Heart left ventricle (tissue), 16 donors: ENCODE results near the gene SIN3B. TPM values are rescaled to one million over a fixed set of nuclear protein-coding genes. Genes with fewer than 3 reads are reported as not detected.

Experiments
- ATAC-seq, 4 donors: fragments of 200-7000 bp; cut with Tn5 transposase; one replicate each; pipeline ENCODE4 v1.9.1; 2020 to 2022; ENCODE audit warnings: moderate library complexity in 4 of 4, mild to moderate bottlenecking in 3 of 4, moderate number of reproducible peaks in 1 of 4
- DNase-seq, 5 donors: peaks; one replicate each; pipeline ENCODE4 v3.0.0-alpha.2; 2020
- H3K27ac ChIP-seq, 12 donors: fragments of 200-600 bp; sonication (generic) in 4 of 12; one replicate each; pipeline versions ENCODE4 v1.5.0 to v1.8.0; 2016 to 2022; ENCODE audit warnings: mild to moderate bottlenecking in 2 of 12
- H3K27me3 ChIP-seq, 9 donors: fragments of 200-600 bp; sonication (generic) in 2 of 9; one replicate each; pipeline versions ENCODE4 v1.5.1 to v1.8.0; 2016 to 2022; ENCODE audit warnings: mild to moderate bottlenecking in 3 of 9
- H3K36me3 ChIP-seq, 9 donors: fragments of 200-600 bp; sonication (generic) in 2 of 9; one replicate each; pipeline versions ENCODE4 v1.5.0 to v1.8.0; 2018 to 2022; ENCODE audit warnings: mild to moderate bottlenecking in 2 of 9
- H3K4me1 ChIP-seq, 12 donors: fragments of 200-600 bp; sonication (generic) in 4 of 12; one replicate each; pipeline versions ENCODE4 v1.5.0 to v1.8.0; 2016 to 2022; ENCODE audit warnings: mild to moderate bottlenecking in 3 of 12
- H3K4me3 ChIP-seq, 12 donors: fragments of 200-600 bp; sonication (generic) in 4 of 12; one replicate each; pipeline versions ENCODE4 v1.5.0 to v1.8.0; 2017 to 2022; ENCODE audit warnings: mild to moderate bottlenecking in 9 of 12, moderate library complexity in 4 of 12
- H3K9me3 ChIP-seq, 12 donors: fragments of 200-600 bp; sonication (generic) in 4 of 12; one replicate each; pipeline versions ENCODE4 v1.5.0 to v1.8.0; 2016 to 2022; ENCODE audit warnings: mild to moderate bottlenecking in 1 of 12
- CTCF ChIP-seq, 12 donors: fragments of 200-600 bp; sonication (generic) in 4 of 12; IDR thresholded peaks; one replicate each; pipeline versions ENCODE4 v1.5.0 to v1.8.0; 2018 to 2022; ENCODE audit warnings: antibody characterized with exemption in 12 of 12, mild to moderate bottlenecking in 5 of 12
- POLR2A ChIP-seq, 2 donors: fragments of 450-650 bp; IDR thresholded peaks; one replicate each; pipeline ENCODE4 v1.6.1; 2017; ENCODE audit warnings: antibody characterized with exemption in 2 of 2, mild to moderate bottlenecking in 2 of 2, moderate library complexity in 2 of 2
- WGBS, 4 donors: extraction: QIAGEN DNeasy Blood & Tissue Kit in 2 of 4; methylation state at CpG; one replicate each; pipeline versions ENCODE4 v1.1.5 to v1.1.7; 2013 to 2018; 5-methylcytosine and 5-hydroxymethylcytosine counted together
- intact Hi-C, 10 donors: fragments of 100-400 bp; cut with DNase I; formaldehyde crosslinking; loops; one replicate each; pipeline versions ENCODE4 v1.11.1 to v1.14.2; 2022
- polyA plus RNA-seq, 2 donors: library from polyadenylated mRNA; stranded (reverse); fragments of 200-250 nt; gene quantifications; one replicate each; pipeline ENCODE4 v1.2.3, GENCODE V29; 2013
- total RNA-seq, 9 donors: library from RNA; depleted of rRNA in 2 of 9; stranded (reverse); fragments of >200 nt in 2 of 9; fragmentation: NEBNext Ultra II Directional in 3 of 9; extraction: Animal tissue kit (Norgen Biotek cat#: 25700) in 3 of 9; gene quantifications; one replicate each; pipeline versions ENCODE4 v1.1.0 to v1.2.4, GENCODE V29; 2016 to 2023
- donor health status: ischemic (EF 13 %, LVEDD 7.1; RV severe dilation, severe dysfunction).
- donor health status: healthy with polysubstance abuse.
- donor health status: DM: no; HTN: yes; CAD: no.
- donor health status: DM: no; HTN: no; CAD: no.
- donor health status: ischemic (EF 25% LVEDD 6.9; RV normal size, moderate dysfunction).
- donor health status: ischemic (EF 25% LVEDD 5.7; RV mildly dilated, moderate dysfunction).
- donor health status: healthy.
- donor health status: DM: yes; HTN: yes; CAD: no.
- donor health status: ischemic (EF 35%, LVEDD 5.7; RV mildly dilated, moderate dysfunction).
- donor health status: nonischemic (EF 11% LVEDD 7.7; RV severe dilation, severe dysfunction).
- donor health status: DM: yes; HTN: yes; CAD: no.
- donor health status: PGD.
- donor health status: ischemic (EF 29% LVEDD 5.4; RV normal size, mild dysfunction).
- donor health status: nonischemic (EF 23%, LVEDD 6.1; RV moderate dilation, normal function).

SIN3B gene
- total and polyA plus RNA-seq, 11 donors, result 15.2 to 36.6 (median 24.6) TPM

DNA sequence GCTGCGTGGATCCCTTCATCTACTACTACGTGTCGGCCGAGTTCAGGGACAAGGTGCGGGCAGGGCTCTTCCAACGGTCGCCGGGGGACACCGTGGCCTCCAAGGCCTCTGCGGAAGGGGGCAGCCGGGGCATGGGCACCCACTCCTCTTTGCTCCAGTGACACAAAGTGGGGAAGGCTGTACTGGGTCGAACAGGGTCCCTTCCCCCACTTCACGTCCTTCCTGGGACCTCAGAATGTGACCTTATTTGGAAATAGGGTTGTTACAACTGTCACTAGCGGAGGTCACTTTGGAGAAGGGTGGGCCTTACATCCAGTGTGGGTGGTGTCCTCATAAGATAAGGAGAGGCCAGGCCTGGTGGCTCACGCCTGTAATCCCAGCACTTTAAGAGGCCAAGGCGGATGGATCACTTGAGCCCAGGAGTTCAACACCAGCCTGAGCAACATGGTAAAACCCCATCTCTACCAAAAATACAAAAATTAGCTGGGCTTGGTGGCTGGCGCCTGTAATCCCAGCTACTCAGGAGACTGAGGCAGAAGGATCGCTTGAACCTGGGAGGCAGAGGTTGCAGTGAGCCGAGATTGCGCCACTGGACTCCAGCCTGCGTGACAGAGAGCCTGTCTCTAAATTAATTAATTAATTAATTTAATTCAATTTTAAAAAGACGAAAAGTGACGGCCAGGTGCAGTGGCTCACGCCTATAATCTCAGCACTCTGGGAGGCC is 61.4 kb downstream of the SIN3B start:
- no peak for ATAC-seq
- Histone ChIP-seq H3K4me3 (no peak overlapping the region), H3K9me3 (no peaks in the 10 kb centered on the region), H3K36me3 (no peaks in the 10 kb centered on the region), H3K4me1 (peaks cover 0 to 42% (median 27%) of the 10 kb centered on the region in 12 donors), H3K27me3 (peaks cover 0 to 29% (median 0%) of the 10 kb centered on the region in 9 donors), H3K27ac (peak overlapping the region in 4 of 12 donors; percentile 5 to 95 (median 83))
- TF ChIP-seq POLR2A (IDR thresholded peaks at IDR 0.05), result no peak
- no peak for TF ChIP-seq CTCF (IDR thresholded peaks at IDR 0.05)
- DNase-seq, result peak in 1 of 5 donors; percentile 31
- intact Hi-C loops, result loop anchor here in 4 of 10 donors (5.0 to 10.0 kb wide), 3 partner anchors 56 to 318 kb away; partner anchors contain the start of gene SLC35E1 (in 1 of the 4)
- WGBS, 4 donors, result 89 to 91% (median 90%) methylated on average over 19 to 24 of the region's 24 CpGs

DNA sequence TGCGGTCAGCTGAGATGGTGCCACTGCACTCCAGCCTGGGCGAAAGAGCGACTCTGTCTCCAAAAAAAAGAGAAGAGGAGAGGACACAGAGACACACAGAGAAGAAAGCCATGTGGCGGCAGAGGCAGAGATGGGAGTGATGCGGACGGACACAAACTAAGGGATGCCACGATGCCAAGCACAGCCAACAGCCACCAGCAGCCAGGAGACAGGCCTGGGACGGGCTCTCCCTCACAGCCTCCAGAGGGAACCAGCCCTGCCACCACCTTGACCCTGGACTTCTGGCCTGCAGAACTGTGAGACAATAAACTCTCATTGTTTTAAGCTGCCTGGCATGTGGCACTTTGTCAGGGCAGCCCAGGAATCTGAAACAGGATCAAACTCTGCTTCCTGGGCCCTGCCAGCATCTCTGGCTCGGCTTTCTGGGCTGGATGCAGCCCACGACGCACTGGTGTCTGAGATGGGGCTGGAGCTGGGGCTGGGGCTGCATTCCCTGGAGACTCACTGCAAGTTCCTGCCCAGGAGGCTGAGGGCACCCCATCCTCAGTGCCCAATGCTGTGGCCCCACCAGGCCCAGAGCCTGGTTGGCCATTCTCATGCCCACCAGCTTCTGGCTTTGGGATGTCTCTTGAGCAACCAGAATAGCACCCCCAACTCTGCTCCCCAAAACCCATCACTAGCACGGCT is 62.6 kb downstream of the SIN3B start:
- intact Hi-C loops, result loop anchor here in 4 of 10 donors (5.0 to 10.0 kb wide), 3 partner anchors 57 to 320 kb away; partner anchors contain the start of gene SLC35E1 (in 1 of the 4)
- Histone ChIP-seq H3K9me3 (no peaks in the 10 kb centered on the region), H3K4me3 (no peak overlapping the region), H3K27ac (no peak overlapping the region), H3K36me3 (no peaks in the 10 kb centered on the region), H3K4me1 (peaks cover 0 to 42% (median 29%) of the 10 kb centered on the region in 12 donors), H3K27me3 (peaks cover 0 to 36% (median 0%) of the 10 kb centered on the region in 9 donors)
- DNase-seq (peak in 1 of 5 donors; percentile 40), ATAC-seq (no peak)
- WGBS, 4 donors, result 88 to 94% (median 92%) methylated on average over 9 to 12 of the region's 12 CpGs
- TF ChIP-seq CTCF (IDR thresholded peaks at IDR 0.05), result no peak
- TF ChIP-seq POLR2A (IDR thresholded peaks at IDR 0.05), result no peak

DNA sequence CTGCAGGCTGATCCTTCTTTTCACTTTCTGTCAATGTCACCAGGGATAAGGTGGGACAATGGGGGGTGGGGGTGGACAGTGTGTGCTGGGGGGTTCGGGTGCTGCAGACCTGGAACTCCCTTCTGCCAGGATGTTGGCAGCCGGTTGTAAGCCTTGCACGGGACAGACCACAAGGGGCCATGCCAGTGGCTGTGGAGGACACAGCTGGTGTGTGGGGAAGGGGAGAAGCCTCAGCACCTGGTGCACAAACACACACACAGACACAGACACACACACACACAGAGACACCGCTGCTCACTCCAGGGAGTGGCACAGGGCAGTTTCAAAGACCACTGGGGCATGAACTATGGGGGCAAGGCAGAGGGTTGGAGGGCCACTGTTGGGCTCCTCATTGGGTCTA is 63.2 kb downstream of the SIN3B start:
- WGBS, 4 donors, result 58 to 87% (median 72%) methylated on average over 3 to 4 of the region's 4 CpGs
- no peak for TF ChIP-seq CTCF (IDR thresholded peaks at IDR 0.05)
- TF ChIP-seq POLR2A (IDR thresholded peaks at IDR 0.05), result no peak
- Histone ChIP-seq H3K4me1 (peaks cover 0 to 42% (median 25%) of the 10 kb centered on the region in 12 donors), H3K27me3 (peaks cover 0 to 36% (median 0%) of the 10 kb centered on the region in 9 donors), H3K27ac (no peak overlapping the region), H3K4me3 (no peak overlapping the region), H3K9me3 (no peaks in the 10 kb centered on the region), H3K36me3 (no peaks in the 10 kb centered on the region)
- intact Hi-C loops, result loop anchor here in 4 of 10 donors (5.0 to 10.0 kb wide), 3 partner anchors 58 to 320 kb away; partner anchors contain the start of gene SLC35E1 (in 1 of the 4)
- DNase-seq, result peak in 1 of 5 donors; percentile 43
- ATAC-seq, result no peak
